ENCODE data around the gene ARHGAP4. TPM values are rescaled to one million over a fixed set of nuclear protein-coding genes. Genes with fewer than 3 reads are reported as not detected.
A peak's percentile ranks its signal among the peaks of the same experiment; 100 is the strongest.

ARHGAP4 gene
- total and polyA plus RNA-seq, 10 of the 15 experiments (the other 5 are each of a cell fraction or from before 2014, with no cell fraction given), result 0.71 to 120 (median 44.3) TPM

DNA sequence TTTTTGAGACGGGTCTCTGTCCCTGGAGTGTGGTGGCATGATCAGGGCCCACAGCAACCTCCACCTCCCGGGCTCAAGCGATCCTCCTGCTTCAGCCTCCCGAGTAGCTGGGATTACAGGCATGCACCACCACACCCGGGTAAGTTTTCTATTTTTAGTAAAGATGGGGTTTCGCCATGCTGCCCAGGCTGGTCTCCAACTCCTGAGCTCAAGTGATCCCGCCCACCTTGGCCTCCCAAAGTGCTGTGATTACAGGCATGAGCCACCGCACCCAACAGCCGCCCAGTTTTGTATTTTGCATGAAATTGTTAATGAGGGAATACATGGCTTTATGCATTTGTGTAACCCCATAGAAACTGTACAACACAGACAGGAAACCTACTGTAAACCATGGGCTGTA is 2.8 kb upstream of the ARHGAP4 start:
- Histone ChIP-seq H2AFZ (ENCODE audit: control insufficient read depth, low read depth, low read length) (no peak overlapping the region), H3K36me3 (ENCODE audit: control insufficient read depth in 2 of 2, insufficient read depth in 2 of 2, low read length in 1 of 2) (peaks cover 0 to 2% of the 10 kb centered on the region in 2 experiments; a peak in 3 of 4 replicates), H3K4me2 (ENCODE audit: control insufficient read depth, insufficient read depth) (peak overlapping the region; percentile 68; the same call in 1 of the 2 replicates), H3K4me1 (ENCODE audit: control insufficient read depth, insufficient read depth, low read length) (peaks cover 3% of the 10 kb centered on the region; the same call in 1 of the 2 replicates), H3K4me3 (peak overlapping the region; percentile 55; the same call in 1 of the 2 replicates), H3K27me3 (replicated peaks in 1 of 2; ENCODE audit: control insufficient read depth in 2 of 2, insufficient read depth in 2 of 2, low read length in 1 of 2) (no peaks in the 10 kb centered on the region), H3K79me2 (ENCODE audit: control insufficient read depth, insufficient read depth, low read length) (peaks cover 30% of the 10 kb centered on the region), H3K9ac (ENCODE audit: control insufficient read depth, insufficient read depth, low read length) (peak overlapping the region; percentile 57), H4K20me1 (ENCODE audit: control insufficient read depth, insufficient read depth) (no peaks in the 10 kb centered on the region), H3K27ac (ENCODE audit: control insufficient read depth, insufficient read depth) (peak overlapping the region; percentile 50; the same call in 1 of the 2 replicates), H3K9me3 (replicated peaks; ENCODE audit: control insufficient read depth, insufficient read depth, low read length) (no peaks in the 10 kb centered on the region; the same call in 2 of the 3 replicates)
- SMC1A ChIA-PET (ENCODE audit: uncharacterized antibody, unreplicated experiment), result interaction anchor here (1.7 kb wide), 1 partner anchor 40 kb away, joined by 4 read pairs; no protein-coding TSS in a partner anchor
- intact Hi-C loops (cut with micrococcal nuclease; ENCODE audit: unreplicated experiment), result loop anchor here (5.0 kb wide), 2 partner anchors 207 to 443 kb away; partner anchors contain the start of genes ABCD1, BCAP31 and FLNA
- 27% methylated on average over 9 of the region's 9 CpGs for WGBS (ENCODE audit: insufficient coverage, insufficient replicate concordance, low lambda C conversion rate, missing lambda C conversion rate)
- ATAC-seq (no peak), DNase-seq (ENCODE audit: low read depth, low spot score) (no peak), FAIRE-seq (no peak)
- RAD21 ChIA-PET (ENCODE audit: unreplicated experiment), result interaction anchor here (1.0 to 6.2 kb wide), 4 partner anchors 16 to 134 kb away, joined by 3 to 48 read pairs (median 8); partner anchors contain the start of genes HCFC1, IDH3G and SSR4
- POLR2A ChIA-PET, result interaction anchor here (0.5 to 5.8 kb wide), 7 partner anchors 9 to 140 kb away, joined by 3 to 68 read pairs (median 4); partner anchors contain the start of genes HCFC1, IDH3G, SSR4 and TMEM187
- CTCF ChIA-PET, result interaction anchor here (0.7 to 8.7 kb wide), 6 partner anchors 19 to 207 kb away, joined by 3 to 172 read pairs (median 4); partner anchors contain the start of genes PLXNB3 and RENBP
- in situ Hi-C loops (cut with MboI), result loop anchor here (10.0 kb wide), 1 partner anchor 56 kb away; no protein-coding TSS in a partner anchor
- BruUV-seq (replicated peaks), result no TSS peak
- TF ChIP-seq NFXL1 (IDR thresholded peaks at IDR 0.05; ENCODE audit: borderline replicate concordance) (no peak), MTA3 (IDR thresholded peaks at IDR 0.05; ENCODE audit: borderline replicate concordance, low read length) (no peak), HCFC1 (IDR thresholded peaks at IDR 0.05; ENCODE audit: low read length) (no peak), ZNF24 (IDR thresholded peaks at IDR 0.05) (no peak), ESRRA (IDR thresholded peaks at IDR 0.05; ENCODE audit: low read length) (no peak), GABPA (IDR thresholded peaks at IDR 0.05; ENCODE audit: low read depth) (no peak), SREBF1 (IDR thresholded peaks at IDR 0.05; ENCODE audit: low read length) (no peak), IKZF1 (conservative IDR thresholded peaks at IDR 0.05) (no peak), KLF5 (IDR thresholded peaks at IDR 0.05; ENCODE audit: partially characterized antibody) (no peak), RUNX3 (IDR thresholded peaks at IDR 0.05; ENCODE audit: low read length) (no peak), NFIC (IDR thresholded peaks at IDR 0.05; ENCODE audit: low read depth, low read length) (no peak), GATAD2B (conservative IDR thresholded peaks at IDR 0.05; ENCODE audit: low read depth) (no peak), PAX5 (IDR thresholded peaks at IDR 0.05; ENCODE audit: borderline replicate concordance, low read depth, low read length) (no peak), ZZZ3 (IDR thresholded peaks at IDR 0.05; ENCODE audit: control insufficient read depth, insufficient read length, low read depth) (no peak)
- TF ChIP-seq, protein P1, sequence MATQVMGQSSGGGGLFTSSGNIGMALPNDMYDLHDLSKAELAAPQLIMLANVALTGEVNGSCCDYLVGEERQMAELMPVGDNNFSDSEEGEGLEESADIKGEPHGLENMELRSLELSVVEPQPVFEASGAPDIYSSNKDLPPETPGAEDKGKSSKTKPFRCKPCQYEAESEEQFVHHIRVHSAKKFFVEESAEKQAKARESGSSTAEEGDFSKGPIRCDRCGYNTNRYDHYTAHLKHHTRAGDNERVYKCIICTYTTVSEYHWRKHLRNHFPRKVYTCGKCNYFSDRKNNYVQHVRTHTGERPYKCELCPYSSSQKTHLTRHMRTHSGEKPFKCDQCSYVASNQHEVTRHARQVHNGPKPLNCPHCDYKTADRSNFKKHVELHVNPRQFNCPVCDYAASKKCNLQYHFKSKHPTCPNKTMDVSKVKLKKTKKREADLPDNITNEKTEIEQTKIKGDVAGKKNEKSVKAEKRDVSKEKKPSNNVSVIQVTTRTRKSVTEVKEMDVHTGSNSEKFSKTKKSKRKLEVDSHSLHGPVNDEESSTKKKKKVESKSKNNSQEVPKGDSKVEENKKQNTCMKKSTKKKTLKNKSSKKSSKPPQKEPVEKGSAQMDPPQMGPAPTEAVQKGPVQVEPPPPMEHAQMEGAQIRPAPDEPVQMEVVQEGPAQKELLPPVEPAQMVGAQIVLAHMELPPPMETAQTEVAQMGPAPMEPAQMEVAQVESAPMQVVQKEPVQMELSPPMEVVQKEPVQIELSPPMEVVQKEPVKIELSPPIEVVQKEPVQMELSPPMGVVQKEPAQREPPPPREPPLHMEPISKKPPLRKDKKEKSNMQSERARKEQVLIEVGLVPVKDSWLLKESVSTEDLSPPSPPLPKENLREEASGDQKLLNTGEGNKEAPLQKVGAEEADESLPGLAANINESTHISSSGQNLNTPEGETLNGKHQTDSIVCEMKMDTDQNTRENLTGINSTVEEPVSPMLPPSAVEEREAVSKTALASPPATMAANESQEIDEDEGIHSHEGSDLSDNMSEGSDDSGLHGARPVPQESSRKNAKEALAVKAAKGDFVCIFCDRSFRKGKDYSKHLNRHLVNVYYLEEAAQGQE (IDR thresholded peaks at IDR 0.05; ENCODE audit: low read depth, low read length), result no peak
- TF ChIP-seq, protein P2, sequence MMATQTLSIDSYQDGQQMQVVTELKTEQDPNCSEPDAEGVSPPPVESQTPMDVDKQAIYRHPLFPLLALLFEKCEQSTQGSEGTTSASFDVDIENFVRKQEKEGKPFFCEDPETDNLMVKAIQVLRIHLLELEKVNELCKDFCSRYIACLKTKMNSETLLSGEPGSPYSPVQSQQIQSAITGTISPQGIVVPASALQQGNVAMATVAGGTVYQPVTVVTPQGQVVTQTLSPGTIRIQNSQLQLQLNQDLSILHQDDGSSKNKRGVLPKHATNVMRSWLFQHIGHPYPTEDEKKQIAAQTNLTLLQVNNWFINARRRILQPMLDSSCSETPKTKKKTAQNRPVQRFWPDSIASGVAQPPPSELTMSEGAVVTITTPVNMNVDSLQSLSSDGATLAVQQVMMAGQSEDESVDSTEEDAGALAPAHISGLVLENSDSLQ (IDR thresholded peaks at IDR 0.05), result no peak
- TF ChIP-seq, protein P3, sequence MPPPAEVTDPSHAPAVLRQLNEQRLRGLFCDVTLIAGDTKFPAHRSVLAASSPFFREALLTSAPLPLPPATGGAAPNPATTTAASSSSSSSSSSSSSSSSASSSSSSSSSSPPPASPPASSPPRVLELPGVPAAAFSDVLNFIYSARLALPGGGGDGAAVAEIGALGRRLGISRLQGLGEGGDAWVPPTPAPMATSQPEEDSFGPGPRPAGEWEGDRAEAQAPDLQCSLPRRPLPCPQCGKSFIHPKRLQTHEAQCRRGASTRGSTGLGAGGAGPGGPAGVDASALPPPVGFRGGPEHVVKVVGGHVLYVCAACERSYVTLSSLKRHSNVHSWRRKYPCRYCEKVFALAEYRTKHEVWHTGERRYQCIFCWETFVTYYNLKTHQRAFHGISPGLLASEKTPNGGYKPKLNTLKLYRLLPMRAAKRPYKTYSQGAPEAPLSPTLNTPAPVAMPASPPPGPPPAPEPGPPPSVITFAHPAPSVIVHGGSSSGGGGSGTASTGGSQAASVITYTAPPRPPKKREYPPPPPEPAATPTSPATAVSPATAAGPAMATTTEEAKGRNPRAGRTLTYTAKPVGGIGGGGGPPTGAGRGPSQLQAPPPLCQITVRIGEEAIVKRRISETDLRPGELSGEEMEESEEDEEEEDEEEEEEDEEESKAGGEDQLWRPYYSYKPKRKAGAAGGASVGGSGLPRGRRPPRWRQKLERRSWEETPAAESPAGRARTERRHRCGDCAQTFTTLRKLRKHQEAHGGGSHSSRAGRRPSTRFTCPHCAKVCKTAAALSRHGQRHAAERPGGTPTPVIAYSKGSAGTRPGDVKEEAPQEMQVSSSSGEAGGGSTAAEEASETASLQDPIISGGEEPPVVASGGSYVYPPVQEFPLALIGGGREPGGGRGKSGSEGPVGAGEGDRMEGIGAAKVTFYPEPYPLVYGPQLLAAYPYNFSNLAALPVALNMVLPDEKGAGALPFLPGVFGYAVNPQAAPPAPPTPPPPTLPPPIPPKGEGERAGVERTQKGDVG (CRISPR knock-in tag; IDR thresholded peaks at IDR 0.05), result no peak

All from GM12878 (cell line).